Measurements from ENCODE around the gene AFF2. TPM values are rescaled to one million over a fixed set of nuclear protein-coding genes. Genes with fewer than 3 reads are reported as not detected.

The AFF2 gene
- total RNA-seq, 1 experiment from 2014 or later, result 0.05 TPM

DNA sequence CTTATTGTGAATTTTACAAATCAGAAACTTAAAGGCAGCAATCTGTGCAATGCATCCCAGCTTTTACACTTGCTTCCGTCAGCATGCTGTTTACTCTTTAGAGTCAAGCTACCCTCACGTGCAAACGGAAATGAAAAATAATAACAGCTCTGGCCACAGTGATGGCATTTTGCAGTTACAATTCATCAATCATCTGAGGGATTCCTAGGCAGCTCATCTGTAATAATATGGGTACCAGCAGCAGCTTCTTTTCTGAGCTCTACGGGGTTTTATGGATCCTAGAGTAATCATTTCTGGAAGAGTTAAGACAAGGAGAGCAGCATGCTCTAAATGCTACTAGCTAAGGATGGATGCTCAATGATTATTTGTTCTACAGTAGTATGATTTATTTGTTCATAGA is 313.6 kb downstream of the AFF2 start (continued):
- TF ChIP-seq, protein P1, sequence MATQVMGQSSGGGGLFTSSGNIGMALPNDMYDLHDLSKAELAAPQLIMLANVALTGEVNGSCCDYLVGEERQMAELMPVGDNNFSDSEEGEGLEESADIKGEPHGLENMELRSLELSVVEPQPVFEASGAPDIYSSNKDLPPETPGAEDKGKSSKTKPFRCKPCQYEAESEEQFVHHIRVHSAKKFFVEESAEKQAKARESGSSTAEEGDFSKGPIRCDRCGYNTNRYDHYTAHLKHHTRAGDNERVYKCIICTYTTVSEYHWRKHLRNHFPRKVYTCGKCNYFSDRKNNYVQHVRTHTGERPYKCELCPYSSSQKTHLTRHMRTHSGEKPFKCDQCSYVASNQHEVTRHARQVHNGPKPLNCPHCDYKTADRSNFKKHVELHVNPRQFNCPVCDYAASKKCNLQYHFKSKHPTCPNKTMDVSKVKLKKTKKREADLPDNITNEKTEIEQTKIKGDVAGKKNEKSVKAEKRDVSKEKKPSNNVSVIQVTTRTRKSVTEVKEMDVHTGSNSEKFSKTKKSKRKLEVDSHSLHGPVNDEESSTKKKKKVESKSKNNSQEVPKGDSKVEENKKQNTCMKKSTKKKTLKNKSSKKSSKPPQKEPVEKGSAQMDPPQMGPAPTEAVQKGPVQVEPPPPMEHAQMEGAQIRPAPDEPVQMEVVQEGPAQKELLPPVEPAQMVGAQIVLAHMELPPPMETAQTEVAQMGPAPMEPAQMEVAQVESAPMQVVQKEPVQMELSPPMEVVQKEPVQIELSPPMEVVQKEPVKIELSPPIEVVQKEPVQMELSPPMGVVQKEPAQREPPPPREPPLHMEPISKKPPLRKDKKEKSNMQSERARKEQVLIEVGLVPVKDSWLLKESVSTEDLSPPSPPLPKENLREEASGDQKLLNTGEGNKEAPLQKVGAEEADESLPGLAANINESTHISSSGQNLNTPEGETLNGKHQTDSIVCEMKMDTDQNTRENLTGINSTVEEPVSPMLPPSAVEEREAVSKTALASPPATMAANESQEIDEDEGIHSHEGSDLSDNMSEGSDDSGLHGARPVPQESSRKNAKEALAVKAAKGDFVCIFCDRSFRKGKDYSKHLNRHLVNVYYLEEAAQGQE (IDR thresholded peaks at IDR 0.05; ENCODE audit: low read depth), result no peak
- TF ChIP-seq SRF (IDR thresholded peaks at IDR 0.05; ENCODE audit: low read depth) (no peak), POLR2A (IDR thresholded peaks at IDR 0.05; ENCODE audit: borderline replicate concordance, extremely low read depth, insufficient read depth, insufficient read length) (no peak), FOSL1 (IDR thresholded peaks at IDR 0.05; ENCODE audit: low read depth) (no peak), SIN3A (IDR thresholded peaks at IDR 0.05; ENCODE audit: low read depth) (no peak), YY1 (IDR thresholded peaks at IDR 0.05; ENCODE audit: extremely low read depth, insufficient replicate concordance, low read depth, low read length) (no peak), EZH2phosphoT487 (IDR thresholded peaks at IDR 0.05; ENCODE audit: borderline replicate concordance) (no peak), ZNF274 (IDR thresholded peaks at IDR 0.05; ENCODE audit: low read depth, low read length) (no peak), TCF7L2 (IDR thresholded peaks at IDR 0.05; ENCODE audit: borderline replicate concordance, extremely low read depth, insufficient read depth, insufficient read length) (no peak), EGR1 (IDR thresholded peaks at IDR 0.05; ENCODE audit: low read depth) (no peak)
- TF ChIP-seq, protein P2, sequence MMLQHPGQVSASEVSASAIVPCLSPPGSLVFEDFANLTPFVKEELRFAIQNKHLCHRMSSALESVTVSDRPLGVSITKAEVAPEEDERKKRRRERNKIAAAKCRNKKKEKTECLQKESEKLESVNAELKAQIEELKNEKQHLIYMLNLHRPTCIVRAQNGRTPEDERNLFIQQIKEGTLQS (IDR thresholded peaks at IDR 0.05), result no peak

DNA sequence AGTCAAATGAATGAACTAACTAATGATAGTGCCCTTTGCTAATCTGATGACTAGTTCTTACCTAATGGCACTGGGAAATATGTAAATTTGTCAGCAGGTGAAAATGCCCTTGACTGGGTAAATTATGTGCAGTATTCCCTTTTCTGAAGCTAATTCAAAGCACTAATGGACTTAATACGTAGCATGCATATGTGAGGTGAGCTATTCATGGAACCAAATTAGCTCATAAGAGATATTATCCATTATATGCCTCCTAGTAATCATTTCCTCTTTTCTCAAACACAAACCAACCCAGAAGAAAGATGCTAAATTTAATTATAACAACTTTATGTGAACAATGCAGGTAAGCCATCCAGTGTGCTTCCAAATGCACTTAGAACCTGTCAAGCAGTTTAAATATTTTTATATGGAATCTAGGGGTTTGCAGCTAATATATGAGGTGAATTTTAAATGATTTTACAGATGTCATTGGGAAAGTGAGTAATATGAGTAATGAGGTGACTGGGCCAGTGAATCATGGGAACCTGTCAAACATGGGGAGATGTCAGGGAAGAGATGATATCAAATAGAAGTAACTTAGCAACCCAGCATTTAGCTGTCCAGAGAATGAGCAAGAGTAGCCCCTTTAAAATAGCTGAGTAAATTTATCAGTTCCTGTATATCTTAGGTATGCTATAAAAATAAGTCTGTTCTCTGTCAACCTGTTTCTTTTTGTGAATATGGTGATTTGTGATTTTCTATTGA is 315.0 kb downstream of the AFF2 start:
- BruUV-seq (replicated peaks), result no TSS peak
- H3K79me2 ChIP-seq (ENCODE audit: insufficient read depth, low read length), result no peaks in the 10 kb centered on the region
- no peaks in the 10 kb centered on the region for H3K4me1 ChIP-seq (ENCODE audit: control insufficient read depth in 1 of 2, insufficient read depth in 2 of 2, low read length in 2 of 2)
- ATAC-seq, result no peak
- H3K4me2 ChIP-seq (ENCODE audit: low read length), result no peak overlapping the region
- no peaks in the 10 kb centered on the region for H3K36me3 ChIP-seq (ENCODE audit: control insufficient read depth in 1 of 2, insufficient read depth in 2 of 2, low read length in 2 of 2)
- POLR2A ChIA-PET, result no interaction called here
- H3K9ac ChIP-seq (ENCODE audit: low read length), result no peak overlapping the region
- H2AFZ ChIP-seq (ENCODE audit: low read depth, low read length, poor library complexity, severe bottlenecking), result no peak overlapping the region
- H3K4me3 ChIP-seq (replicated peaks in 1 of 2; ENCODE audit: low read depth in 1 of 2, low read length in 2 of 2), result no peak overlapping the region
- H3K27ac ChIP-seq (ENCODE audit: low read depth, low read length), result no peak overlapping the region
- no peaks in the 10 kb centered on the region for H3K9me2 ChIP-seq (ENCODE audit: insufficient read depth)
- intact Hi-C loops (cut with micrococcal nuclease), result no loop called here
- TF ChIP-seq FOSL1 (IDR thresholded peaks at IDR 0.05; ENCODE audit: low read depth) (no peak), EZH2 (IDR thresholded peaks at IDR 0.05) (no peak)
- no peaks in the 10 kb centered on the region for H4K20me1 ChIP-seq (ENCODE audit: insufficient read depth)
- DNase-seq (ENCODE audit: low read depth, low spot score), result no peak
- no peaks in the 10 kb centered on the region; a peak in 1 of 4 replicates for H3K9me3 ChIP-seq (ENCODE audit: control insufficient read depth in 1 of 2, insufficient read depth in 1 of 2, low read depth in 1 of 2, low read length in 2 of 2)
- RAD21 ChIA-PET (ENCODE audit: low non-redundant PET in 1 of 2, low total read pairs in 2 of 2, uncharacterized antibody in 2 of 2, unreplicated experiment in 2 of 2), result no interaction called here
- CTCF ChIA-PET, result no interaction called here
- no peaks in the 10 kb centered on the region for H3K27me3 ChIP-seq (ENCODE audit: insufficient read depth, low read length)

All from HCT116 (cell line).